C4-2B (cell line): ENCODE measurements around the gene CNTFR.

Source experiments
- H3K27ac ChIP-seq: fragments of 450-650 bp; 2 replicates; pipeline ENCODE4 v1.5.1; 2017
- ZFX ChIP-seq: fragments of 450-650 bp; IDR thresholded peaks from 2 replicates; pipeline ENCODE4 v1.6.1; 2017
- TF ChIP-seq, protein P1 (sequence below): fragments of 450-650 bp; conservative IDR thresholded peaks from 2 replicates; pipeline ENCODE4 v1.5.1; 2017; ENCODE audit warnings: mild to moderate bottlenecking

CNTFR gene

DNA sequence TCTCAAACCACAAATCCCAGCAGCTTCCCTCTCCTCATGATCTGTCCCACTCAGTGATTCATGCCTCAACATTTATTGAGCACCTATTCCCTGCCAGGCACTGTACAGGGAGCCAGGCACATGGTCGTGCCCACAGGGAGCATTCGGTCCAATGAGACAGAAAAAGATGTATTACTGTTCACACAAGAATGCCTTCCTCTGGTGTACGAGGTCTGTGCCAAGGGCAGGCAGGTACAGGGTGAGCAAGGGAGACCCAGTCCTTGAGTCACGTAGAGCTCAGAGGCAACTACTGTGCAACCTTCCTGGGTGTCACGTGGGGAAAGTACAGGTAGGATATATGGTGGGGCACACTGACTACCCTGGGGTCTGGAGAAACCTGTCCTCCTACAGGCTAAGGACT, 4.6 kb downstream of the CNTFR start:
- TF ChIP-seq ZFX = no peak
- TF ChIP-seq, protein P1, sequence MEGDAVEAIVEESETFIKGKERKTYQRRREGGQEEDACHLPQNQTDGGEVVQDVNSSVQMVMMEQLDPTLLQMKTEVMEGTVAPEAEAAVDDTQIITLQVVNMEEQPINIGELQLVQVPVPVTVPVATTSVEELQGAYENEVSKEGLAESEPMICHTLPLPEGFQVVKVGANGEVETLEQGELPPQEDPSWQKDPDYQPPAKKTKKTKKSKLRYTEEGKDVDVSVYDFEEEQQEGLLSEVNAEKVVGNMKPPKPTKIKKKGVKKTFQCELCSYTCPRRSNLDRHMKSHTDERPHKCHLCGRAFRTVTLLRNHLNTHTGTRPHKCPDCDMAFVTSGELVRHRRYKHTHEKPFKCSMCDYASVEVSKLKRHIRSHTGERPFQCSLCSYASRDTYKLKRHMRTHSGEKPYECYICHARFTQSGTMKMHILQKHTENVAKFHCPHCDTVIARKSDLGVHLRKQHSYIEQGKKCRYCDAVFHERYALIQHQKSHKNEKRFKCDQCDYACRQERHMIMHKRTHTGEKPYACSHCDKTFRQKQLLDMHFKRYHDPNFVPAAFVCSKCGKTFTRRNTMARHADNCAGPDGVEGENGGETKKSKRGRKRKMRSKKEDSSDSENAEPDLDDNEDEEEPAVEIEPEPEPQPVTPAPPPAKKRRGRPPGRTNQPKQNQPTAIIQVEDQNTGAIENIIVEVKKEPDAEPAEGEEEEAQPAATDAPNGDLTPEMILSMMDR = no peak
- no peak overlapping the region for H3K27ac ChIP-seq

DNA sequence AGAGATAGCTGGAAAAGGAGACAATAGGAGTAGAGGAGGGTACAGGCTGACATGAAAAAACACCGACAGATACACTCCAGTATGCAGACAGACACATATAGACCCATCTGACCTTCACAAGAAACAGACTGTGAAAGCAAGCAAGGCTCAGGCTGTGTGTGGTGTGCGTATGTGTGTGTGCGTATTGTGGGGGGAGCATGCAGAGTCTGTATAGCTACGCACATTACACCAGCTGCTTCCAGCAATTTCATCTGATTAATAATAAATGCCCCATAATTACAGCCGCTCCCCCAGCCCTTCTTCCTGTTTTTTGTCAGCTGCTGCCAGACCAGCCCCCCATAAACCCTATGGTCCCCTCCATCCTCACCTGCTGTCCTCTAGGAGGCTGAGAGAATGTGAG, 6.7 kb downstream of the CNTFR start:
- TF ChIP-seq, protein P1 = no peak
- TF ChIP-seq ZFX = no peak

DNA sequence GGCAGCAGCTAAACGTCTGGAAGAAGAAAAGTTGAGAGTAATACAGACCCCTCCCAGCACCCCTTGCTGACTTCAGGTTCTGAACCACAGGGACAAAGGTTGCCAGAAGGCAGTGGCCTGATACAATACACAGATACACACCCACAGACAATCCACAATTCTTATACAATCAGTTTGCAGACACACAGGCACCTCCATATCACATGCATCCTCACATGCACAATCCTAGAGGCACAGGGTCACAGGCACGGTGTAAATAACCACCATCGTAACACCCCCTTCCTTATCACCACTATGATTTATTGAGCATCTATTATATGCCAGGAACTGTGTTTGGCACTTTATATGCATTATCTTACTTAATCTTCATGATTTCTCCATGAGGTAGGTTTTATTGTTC, 8.2 kb downstream of the CNTFR start:
- H3K27ac ChIP-seq = no peak overlapping the region
- TF ChIP-seq, protein P1 = no peak
- no peak for TF ChIP-seq ZFX

More for the DNA sequence above, 6.7 kb downstream of the CNTFR start:
- no peak overlapping the region for H3K27ac ChIP-seq

DNA sequence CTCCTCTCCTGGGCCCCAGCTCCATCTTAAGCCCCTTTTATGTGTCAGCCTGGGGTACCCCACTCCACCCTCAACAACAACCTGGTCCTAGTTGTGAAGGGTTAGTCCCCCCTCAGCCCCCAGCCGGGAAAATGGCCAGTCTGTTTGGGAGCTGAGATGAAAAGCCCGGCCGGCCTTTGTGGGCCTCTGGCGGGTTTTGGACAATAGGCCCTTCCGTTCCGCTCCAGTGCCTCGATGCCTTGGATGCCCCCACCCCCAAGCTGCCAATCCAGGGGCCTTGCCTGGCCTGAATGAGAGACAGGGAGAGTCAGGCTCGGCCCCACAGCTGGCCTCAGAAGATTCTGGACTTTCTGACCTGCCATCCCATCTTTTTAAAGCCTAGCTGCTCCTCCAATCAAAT, 9.2 kb downstream of the CNTFR start:
- no peak overlapping the region for H3K27ac ChIP-seq
- no peak for TF ChIP-seq ZFX
- TF ChIP-seq, protein P1 = no peak

DNA sequence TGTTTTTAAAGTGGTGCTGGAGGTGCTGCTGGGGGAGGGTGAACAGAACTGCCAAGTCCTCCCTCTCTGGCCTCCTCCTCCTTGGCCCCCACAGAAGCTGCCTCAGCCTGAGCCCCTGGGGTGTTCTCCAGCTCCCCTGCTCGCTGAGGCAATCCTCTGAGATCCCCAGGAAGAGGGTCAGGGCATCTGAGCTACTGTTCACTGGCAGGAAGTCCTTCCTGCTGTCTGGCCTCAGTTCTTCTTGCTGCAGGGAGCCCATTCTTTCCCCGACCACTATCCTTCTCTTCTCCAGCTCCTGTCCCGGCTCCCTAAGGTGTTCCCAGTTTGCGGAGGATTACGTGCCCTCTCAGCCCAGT, 9.7 kb downstream of the CNTFR start:
- TF ChIP-seq, protein P1 = no peak
- no peak for TF ChIP-seq ZFX

DNA sequence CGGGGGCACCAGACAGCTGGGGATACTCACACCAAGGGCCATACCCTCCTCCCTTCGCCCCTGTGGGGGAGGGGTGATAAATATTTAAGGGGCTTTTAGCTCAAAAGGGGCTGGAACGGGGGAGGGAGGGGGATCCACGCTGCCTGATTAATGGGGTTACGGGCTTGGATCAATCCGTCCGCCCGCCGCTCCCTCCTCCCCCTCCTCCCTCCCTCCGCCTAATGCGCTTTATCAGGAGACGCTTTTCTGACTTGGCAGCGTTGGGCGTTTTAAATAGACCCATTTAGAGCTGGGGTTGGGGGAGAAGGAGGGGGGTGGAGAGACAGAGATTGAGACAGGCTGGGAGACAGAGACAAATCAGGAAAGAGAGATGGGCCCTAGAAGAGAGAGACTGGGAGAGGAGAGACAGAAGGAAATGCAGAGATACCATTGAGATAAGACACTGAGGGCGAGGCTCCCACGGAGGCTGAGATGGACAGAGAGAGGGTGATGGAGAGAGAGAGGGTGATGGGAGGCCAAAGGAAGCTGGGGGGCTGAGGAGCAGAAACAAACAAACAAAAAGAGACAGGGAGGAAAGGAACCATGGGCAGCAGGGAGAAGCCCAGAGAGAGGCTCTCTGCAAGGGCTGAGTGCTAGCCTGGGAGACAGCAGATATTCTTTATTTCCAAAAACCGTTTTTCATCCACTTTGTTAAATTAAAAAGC, 10.3 kb downstream of the CNTFR start:
- TF ChIP-seq, protein P1 = no peak
- TF ChIP-seq ZFX = no peak
- no peak overlapping the region for H3K27ac ChIP-seq

More for the DNA sequence above, 9.7 kb downstream of the CNTFR start:
- no peak overlapping the region for H3K27ac ChIP-seq

DNA sequence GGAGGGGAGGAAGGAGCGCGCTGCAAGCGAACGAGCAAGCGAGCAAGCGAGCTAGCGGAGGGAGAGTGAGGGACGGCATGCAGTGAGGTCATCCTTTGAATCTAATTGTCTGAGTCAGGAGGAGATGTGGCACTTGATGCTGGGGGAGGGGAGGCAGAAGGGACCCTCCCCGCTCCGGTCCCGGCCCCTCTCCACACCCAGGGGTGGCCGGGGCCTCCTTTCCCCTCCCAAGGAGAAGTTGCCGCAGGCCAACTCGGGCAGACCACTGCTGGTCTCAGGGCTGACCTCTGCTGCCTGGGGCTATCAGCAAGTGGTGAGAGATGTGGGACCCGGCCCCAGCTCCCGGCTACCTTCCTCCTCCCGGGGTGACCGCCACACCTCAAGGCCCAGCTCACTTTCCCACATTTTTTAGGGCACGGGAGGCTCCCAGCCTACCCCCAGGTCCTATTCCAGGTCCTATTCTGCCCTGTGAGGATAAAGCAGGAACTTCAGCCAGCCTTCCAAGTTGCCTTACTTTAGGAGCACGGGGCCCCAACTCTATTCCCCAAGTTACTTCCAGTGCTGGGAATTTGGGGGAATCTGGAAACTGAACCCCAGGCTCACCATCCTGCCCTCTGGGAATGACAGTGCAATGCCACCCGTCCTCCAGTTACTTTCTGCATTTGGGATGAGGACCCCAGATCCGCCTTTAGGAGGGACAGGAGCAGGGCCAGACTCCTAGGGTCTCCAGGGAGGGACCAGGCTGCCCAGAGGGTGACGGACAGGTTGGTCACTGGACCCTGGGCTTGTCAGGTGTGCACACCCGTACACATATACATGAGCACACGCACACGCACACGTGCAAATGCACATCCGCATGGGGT, 11.1 kb downstream of the CNTFR start:
- TF ChIP-seq, protein P1 = no peak
- TF ChIP-seq ZFX = no peak
- H3K27ac ChIP-seq = no peak overlapping the region
